HFFc6 (cell line): ENCODE results near the gene IFIT1. TPM values are rescaled to one million over a fixed set of nuclear protein-coding genes. Genes with fewer than 3 reads are reported as not detected.

Experiments used
- DNase-seq: peaks from one replicate; pipeline ENCODE4 v3.0.0-alpha.2; 2018
- H3K27ac Mint-ChIP-seq: 2 replicates; pipeline ENCODE4 v1.8.0; 2020; ENCODE audit warnings: mild to moderate bottlenecking, mixed read lengths
- H3K27me3 Mint-ChIP-seq: 2 replicates; pipeline ENCODE4 v1.8.0; 2021; ENCODE audit warnings: mild to moderate bottlenecking, moderate library complexity, mixed read lengths; ENCODE audit not compliant: insufficient read depth
- H3K36me3 Mint-ChIP-seq: 2 replicates; pipeline ENCODE4 v1.8.0; 2021; ENCODE audit warnings: low read depth, mixed read lengths
- H3K4me1 Mint-ChIP-seq: 2 replicates; pipeline ENCODE4 v1.8.0; 2020; ENCODE audit warnings: low read depth, mixed read lengths
- H3K4me3 Mint-ChIP-seq: 2 replicates; pipeline ENCODE4 v1.8.0; 2020; ENCODE audit warnings: mild to moderate bottlenecking, moderate library complexity, mixed read lengths
- H3K9me3 Mint-ChIP-seq: 2 replicates; pipeline ENCODE4 v1.8.0; 2020; ENCODE audit warnings: mild to moderate bottlenecking, mixed read lengths
- total RNA-seq, 6 experiments: library from RNA; stranded (reverse); fragmentation: NEBNext Ultra II Directional; extraction: Animal tissue kit (Norgen Biotek cat#: 25700); gene quantifications; 2 replicates in 1 of 6; 3 replicates in 5 of 6; pipeline ENCODE4 v1.2.3, GENCODE V29; 2021
- TF ChIP-seq, protein P1 (sequence below): fragments of 200-600 bp; sonication (generic); IDR thresholded peaks from 2 replicates; pipeline ENCODE4 v1.5.0; 2021; ENCODE audit warnings: antibody characterized with exemption, mild to moderate bottlenecking

The IFIT1 gene
- total RNA-seq, 6 experiments from 2014 or later: 35.7 to 52.5 (median 49.1) TPM

DNA sequence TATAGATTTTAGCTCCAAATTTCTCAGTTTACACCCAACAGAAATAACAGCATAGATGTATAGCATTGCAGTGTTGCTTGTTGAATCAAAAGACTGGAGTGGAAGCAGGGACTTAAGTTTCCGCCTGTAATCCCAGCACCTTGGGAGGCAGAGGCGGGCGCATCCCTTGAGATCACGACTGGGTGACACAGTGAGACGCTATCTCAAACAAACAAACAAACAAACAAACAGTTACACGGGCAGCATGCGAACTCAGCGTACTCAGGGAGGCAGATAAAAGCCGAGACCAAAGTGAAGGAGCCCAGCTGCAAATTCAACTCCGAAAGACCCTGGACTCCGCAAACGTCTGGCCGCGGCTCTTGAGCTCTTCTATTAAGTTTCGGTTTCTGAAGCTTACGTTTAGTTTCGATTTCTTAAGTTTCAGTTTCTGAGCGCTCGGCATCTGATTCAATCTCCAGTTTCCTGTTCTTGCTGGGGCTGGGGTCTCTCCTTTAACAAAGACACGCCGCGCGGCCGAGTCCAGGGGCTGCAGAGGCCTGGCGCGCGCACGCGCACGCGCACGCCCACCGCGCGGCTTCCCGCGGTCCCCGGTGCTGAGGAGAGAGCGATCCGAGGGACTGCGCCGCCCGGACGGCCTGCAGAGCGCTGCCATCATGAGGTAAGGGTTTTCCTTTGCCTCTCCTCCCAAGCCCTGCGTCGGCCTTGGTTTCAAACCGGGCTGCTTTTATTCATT lies 21.9 kb downstream of the IFIT1 start, which contains the start of gene IFIT5:
IFIT5 (plus strand) TSS at position 423 of the 733 bp plus-strand sequence; CDS start at position 654, 231 bp downstream.
- H3K9me3 Mint-ChIP-seq: peaks cover 11% of the 10 kb centered on the region
- peaks cover 43% of the 10 kb centered on the region for H3K4me1 Mint-ChIP-seq
- H3K27ac Mint-ChIP-seq: peak within 1 kb of the TSS; percentile 96
- DNase-seq: peak; percentile 52
- no peaks in the 10 kb centered on the region for H3K27me3 Mint-ChIP-seq
- peak within 1 kb of the TSS; percentile 94 for H3K4me3 Mint-ChIP-seq
- TF ChIP-seq, protein P1, sequence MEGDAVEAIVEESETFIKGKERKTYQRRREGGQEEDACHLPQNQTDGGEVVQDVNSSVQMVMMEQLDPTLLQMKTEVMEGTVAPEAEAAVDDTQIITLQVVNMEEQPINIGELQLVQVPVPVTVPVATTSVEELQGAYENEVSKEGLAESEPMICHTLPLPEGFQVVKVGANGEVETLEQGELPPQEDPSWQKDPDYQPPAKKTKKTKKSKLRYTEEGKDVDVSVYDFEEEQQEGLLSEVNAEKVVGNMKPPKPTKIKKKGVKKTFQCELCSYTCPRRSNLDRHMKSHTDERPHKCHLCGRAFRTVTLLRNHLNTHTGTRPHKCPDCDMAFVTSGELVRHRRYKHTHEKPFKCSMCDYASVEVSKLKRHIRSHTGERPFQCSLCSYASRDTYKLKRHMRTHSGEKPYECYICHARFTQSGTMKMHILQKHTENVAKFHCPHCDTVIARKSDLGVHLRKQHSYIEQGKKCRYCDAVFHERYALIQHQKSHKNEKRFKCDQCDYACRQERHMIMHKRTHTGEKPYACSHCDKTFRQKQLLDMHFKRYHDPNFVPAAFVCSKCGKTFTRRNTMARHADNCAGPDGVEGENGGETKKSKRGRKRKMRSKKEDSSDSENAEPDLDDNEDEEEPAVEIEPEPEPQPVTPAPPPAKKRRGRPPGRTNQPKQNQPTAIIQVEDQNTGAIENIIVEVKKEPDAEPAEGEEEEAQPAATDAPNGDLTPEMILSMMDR: no peak; the same call in 1 of the 2 replicates
- peaks cover 23% of the 10 kb centered on the region for H3K36me3 Mint-ChIP-seq

DNA sequence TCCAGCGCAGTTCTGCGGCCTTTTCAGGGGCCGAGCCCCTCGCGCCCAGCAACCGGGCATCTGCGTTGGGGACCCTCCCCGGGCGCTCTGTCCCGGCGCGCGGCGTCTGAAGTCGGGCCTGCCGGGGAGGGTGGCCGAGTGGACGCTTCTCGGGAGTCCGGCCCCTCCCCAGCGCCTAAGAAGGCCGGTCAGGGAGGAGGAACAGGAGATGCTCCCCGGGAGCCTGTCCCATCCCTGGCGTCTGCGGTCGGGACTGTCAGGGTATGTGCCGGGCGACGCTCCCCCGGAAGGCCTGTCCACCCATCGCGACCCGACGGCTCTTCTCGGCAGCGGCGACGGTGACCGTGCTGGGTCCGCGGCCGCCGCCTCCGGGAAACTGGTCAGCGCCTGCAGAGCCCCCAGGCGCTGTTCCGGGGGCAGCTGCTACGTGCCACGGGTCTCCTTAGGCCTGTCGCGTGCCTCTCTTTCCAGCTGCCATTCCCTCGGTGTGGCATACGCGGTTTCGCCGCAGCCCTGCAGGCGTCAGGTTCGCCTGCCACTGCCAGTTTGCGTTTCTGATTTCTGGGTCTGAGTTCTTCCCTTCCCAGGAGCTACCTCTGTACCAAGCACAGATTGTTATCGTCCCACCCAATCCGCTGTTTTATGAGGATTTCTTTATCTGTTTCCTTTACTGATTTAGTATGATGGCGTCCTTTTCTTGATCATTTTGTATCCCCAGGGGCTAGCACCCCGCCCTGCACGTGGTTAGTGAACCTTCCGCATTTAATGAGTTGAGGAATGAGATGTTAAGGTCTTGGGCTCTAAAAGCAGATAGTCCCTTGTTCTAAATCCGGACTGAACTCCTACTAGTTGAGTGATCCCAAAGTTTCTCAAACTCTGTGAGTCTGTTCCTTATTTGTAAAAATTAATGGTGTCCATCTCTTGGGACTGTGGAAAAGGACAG lies 22.7 kb downstream of the IFIT1 start:
- Mint-ChIP-seq H3K4me1 (peaks cover 47% of the 10 kb centered on the region), H3K36me3 (peaks cover 24% of the 10 kb centered on the region), H3K27me3 (no peaks in the 10 kb centered on the region), H3K4me3 (peak overlapping the region; percentile 94), H3K27ac (peak overlapping the region; percentile 96), H3K9me3 (peaks cover 11% of the 10 kb centered on the region)
- TF ChIP-seq, protein P1: no peak; the same call in 1 of the 2 replicates
- DNase-seq: peak; percentile 27

DNA sequence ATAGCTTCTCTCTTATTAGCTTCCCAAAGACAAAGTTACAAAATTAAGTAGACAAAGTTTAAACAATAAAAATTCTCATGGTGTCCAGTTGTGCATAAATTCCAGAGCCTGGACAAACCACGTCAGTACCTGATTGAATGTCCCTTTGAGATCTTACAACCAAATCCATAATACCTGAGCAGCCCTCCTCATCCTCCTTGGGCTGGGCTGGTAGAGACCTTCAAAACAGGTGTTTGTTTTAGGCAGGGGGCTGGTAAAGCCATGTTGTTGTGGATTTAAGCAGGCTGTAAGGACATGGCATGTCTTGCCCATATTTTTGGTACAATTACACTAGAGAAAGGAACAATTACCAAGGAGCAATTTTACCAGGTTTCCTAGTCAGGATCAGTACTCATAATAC lies 24.0 kb downstream of the IFIT1 start:
- Mint-ChIP-seq H3K4me1 (peaks cover 54% of the 10 kb centered on the region), H3K4me3 (peak overlapping the region; percentile 94), H3K36me3 (peaks cover 35% of the 10 kb centered on the region), H3K27me3 (no peaks in the 10 kb centered on the region), H3K9me3 (peaks cover 11% of the 10 kb centered on the region), H3K27ac (peak overlapping the region; percentile 96)
- DNase-seq: no peak
- TF ChIP-seq, protein P1: no peak

DNA sequence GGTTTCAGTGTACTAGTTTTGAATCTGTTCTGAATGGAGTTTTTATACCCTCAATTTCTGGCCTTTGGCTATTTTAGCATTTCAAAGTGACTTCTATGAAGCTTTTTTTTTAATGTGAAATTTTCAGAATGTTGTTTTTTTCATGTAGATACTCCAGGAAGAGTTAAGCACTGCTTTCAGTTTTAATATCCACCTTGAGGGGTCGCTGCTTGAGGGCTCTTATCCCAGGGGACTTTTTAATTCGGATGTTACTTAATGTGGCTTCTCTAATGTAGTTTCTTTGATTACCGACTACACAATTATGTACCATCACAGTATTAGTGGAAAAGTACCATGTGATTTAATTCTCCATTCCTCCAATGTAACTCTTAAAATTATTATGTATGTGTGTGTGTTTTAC lies 27.1 kb downstream of the IFIT1 start:
- TF ChIP-seq, protein P1: peak; percentile 50
- Mint-ChIP-seq H3K27ac (no peak overlapping the region; the same call in 1 of the 2 replicates), H3K4me1 (peaks cover 48% of the 10 kb centered on the region), H3K9me3 (no peaks in the 10 kb centered on the region), H3K36me3 (peaks cover 26% of the 10 kb centered on the region), H3K4me3 (peak overlapping the region; percentile 69), H3K27me3 (no peaks in the 10 kb centered on the region)
- DNase-seq: no peak

DNA sequence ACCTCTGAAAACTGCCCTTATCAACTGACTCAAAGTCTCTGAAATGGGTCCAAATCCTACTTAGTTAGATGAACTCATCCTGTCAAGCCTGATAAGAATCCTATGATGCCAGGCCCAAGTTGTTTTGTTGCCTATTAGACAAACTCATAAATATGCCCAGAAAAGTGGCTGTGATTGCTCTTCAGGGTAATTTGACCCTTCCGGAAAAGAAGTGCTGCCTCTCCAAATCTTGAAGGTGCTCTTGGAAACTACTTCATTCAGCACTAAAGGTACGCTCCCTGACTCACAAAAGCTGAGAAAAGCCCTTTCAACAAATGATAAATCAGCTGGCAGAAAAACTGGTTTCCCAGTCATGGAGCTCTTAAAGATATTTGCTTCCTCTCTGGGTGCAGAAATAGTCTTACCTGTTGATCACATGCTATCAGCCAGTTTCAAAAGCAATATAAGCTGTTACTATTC lies 28.6 kb downstream of the IFIT1 start:
- Mint-ChIP-seq H3K27me3 (no peaks in the 10 kb centered on the region), H3K27ac (no peak overlapping the region), H3K4me1 (peaks cover 39% of the 10 kb centered on the region), H3K9me3 (no peaks in the 10 kb centered on the region), H3K36me3 (peaks cover 19% of the 10 kb centered on the region), H3K4me3 (no peak overlapping the region)
- TF ChIP-seq, protein P1: no peak
- no peak for DNase-seq
